HEK293 (cell line): ENCODE data around the gene HHIP.
"Not testable (repeated sequence)": the region's sequence is repeated elsewhere in the genome, so short reads cannot be mapped to it uniquely, and the experiment has no call there.

Experiments used
- CTCF ChIA-PET: fragments of 350-600 bp; formaldehyde crosslinking; extraction: SDS; loops from one replicate; lab custom pipeline; 2021; ENCODE audit warnings: antibody characterized with exemption; lab: Yijun Ruan, JAX
- POLR2A ChIA-PET: fragments of 300-600 bp; formaldehyde crosslinking; extraction: SDS; loops from one replicate; lab custom pipeline; 2020; ENCODE audit warnings: antibody characterized with exemption, inconsistent platforms; lab: Yijun Ruan, JAX
- H3K27ac ChIP-seq: fragments of 200-500 bp; sonication (Bioruptor generic); 2 replicates; pipeline ENCODE4 v1.5.1; 2014; ENCODE audit warnings: low read depth, low read length, control low read depth, inconsistent platforms; ENCODE audit errors: extremely low read depth
- H3K36me3 ChIP-seq, 2 experiments: fragments of 200-500 bp in 1 of 2; sonication (Bioruptor generic) in 1 of 2; 1 replicate in 1 of 2; 2 replicates in 1 of 2; pipeline ENCODE4 v1.5.1; 2014 to 2017; ENCODE audit warnings: inconsistent platforms in 2 of 2, low read length in 2 of 2; ENCODE audit not compliant: control insufficient read depth in 2 of 2, insufficient read depth in 1 of 2
- H3K4me1 ChIP-seq: fragments of 200-500 bp; sonication (Bioruptor generic); 2 replicates; pipeline ENCODE4 v1.5.1; 2014; ENCODE audit warnings: mild to moderate bottlenecking, low read length, inconsistent platforms; ENCODE audit not compliant: control insufficient read depth, insufficient read depth
- H3K4me3 ChIP-seq: 2 replicates; pipeline ENCODE4 v1.5.1; 2011; ENCODE audit warnings: low read depth, mild to moderate bottlenecking, control low read depth, low read length, moderate library complexity
- H3K9me3 ChIP-seq: fragments of 200-500 bp; sonication (Bioruptor generic); 2 replicates; pipeline ENCODE4 v1.5.1; 2014; ENCODE audit warnings: low read depth, low read length, inconsistent platforms; ENCODE audit not compliant: control insufficient read depth, insufficient read depth
- CTCF ChIP-seq: fragments of 450-650 bp; formaldehyde crosslinking; IDR thresholded peaks from 2 replicates; pipeline ENCODE4 v1.5.1; 2016; ENCODE audit warnings: missing biosample characterization, missing genetic modification characterization
- ZBTB7A ChIP-seq: fragments of 450-650 bp; formaldehyde crosslinking; IDR thresholded peaks from 2 replicates; pipeline ENCODE4 v1.5.1; 2016; ENCODE audit warnings: low read depth, missing biosample characterization, missing genetic modification characterization
- ZNF112 ChIP-seq: fragments of 450-650 bp; formaldehyde crosslinking; IDR thresholded peaks from 2 replicates; pipeline ENCODE4 v1.5.0; 2017; ENCODE audit warnings: missing biosample characterization, missing genetic modification characterization
- ZNF202 ChIP-seq: fragments of 450-650 bp; formaldehyde crosslinking; IDR thresholded peaks from 2 replicates; pipeline ENCODE4 v1.5.1; 2016; ENCODE audit warnings: missing biosample characterization, missing genetic modification characterization, borderline replicate concordance
- ZNF223 ChIP-seq: fragments of 450-650 bp; formaldehyde crosslinking; IDR thresholded peaks from 2 replicates; pipeline ENCODE4 v1.5.1; 2016; ENCODE audit warnings: missing biosample characterization, missing genetic modification characterization
- ZNF311 ChIP-seq: fragments of 450-650 bp; formaldehyde crosslinking; IDR thresholded peaks from 2 replicates; pipeline ENCODE4 v1.5.1; 2017; ENCODE audit warnings: missing biosample characterization, missing genetic modification characterization, borderline replicate concordance
- ZNF341 ChIP-seq: fragments of 450-650 bp; formaldehyde crosslinking; IDR thresholded peaks from 2 replicates; pipeline ENCODE4; 2016; ENCODE audit warnings: low read depth, missing biosample characterization, missing genetic modification characterization
- ZNF416 ChIP-seq: fragments of 450-650 bp; formaldehyde crosslinking; IDR thresholded peaks from 2 replicates; pipeline ENCODE4 v1.5.1; 2016; ENCODE audit warnings: missing biosample characterization, missing genetic modification characterization
- ZNF544 ChIP-seq: fragments of 450-650 bp; formaldehyde crosslinking; IDR thresholded peaks from 2 replicates; pipeline ENCODE4 v1.5.0; 2017; ENCODE audit warnings: missing biosample characterization, missing genetic modification characterization
- ZNF548 ChIP-seq: fragments of 450-650 bp; formaldehyde crosslinking; IDR thresholded peaks from 2 replicates; pipeline ENCODE4 v1.5.1; 2016; ENCODE audit warnings: missing biosample characterization, missing genetic modification characterization
- ZNF561 ChIP-seq: fragments of 450-650 bp; IDR thresholded peaks from 2 replicates; pipeline ENCODE4 v1.5.1; 2018; ENCODE audit warnings: missing biosample characterization, missing genetic modification characterization, borderline replicate concordance
- ZNF600 ChIP-seq: fragments of 450-650 bp; formaldehyde crosslinking; IDR thresholded peaks from 2 replicates; pipeline ENCODE4 v1.5.1; 2016; ENCODE audit warnings: missing biosample characterization, missing genetic modification characterization
- ZNF660 ChIP-seq: fragments of 450-650 bp; IDR thresholded peaks from 2 replicates; pipeline ENCODE4 v1.5.1; 2018; ENCODE audit warnings: missing biosample characterization, mild to moderate bottlenecking, missing genetic modification characterization
- ZNF777 ChIP-seq: fragments of 450-650 bp; formaldehyde crosslinking; IDR thresholded peaks from 2 replicates; pipeline ENCODE4 v1.5.1; 2017; ENCODE audit warnings: missing biosample characterization, missing genetic modification characterization, borderline replicate concordance
- ZNF791 ChIP-seq: fragments of 450-650 bp; formaldehyde crosslinking; IDR thresholded peaks from 2 replicates; pipeline ENCODE4 v1.5.1; 2016; ENCODE audit warnings: missing biosample characterization, missing genetic modification characterization
- ZSCAN23 ChIP-seq: fragments of 450-650 bp; formaldehyde crosslinking; IDR thresholded peaks from 2 replicates; pipeline ENCODE4 v1.5.1; 2016; ENCODE audit warnings: missing biosample characterization, missing genetic modification characterization
- TF ChIP-seq, protein P1 (sequence below): fragments of 450-650 bp; formaldehyde crosslinking; IDR thresholded peaks from 2 replicates; pipeline ENCODE4 v1.5.1; 2016; ENCODE audit warnings: missing biosample characterization, missing genetic modification characterization, borderline replicate concordance

Gene HHIP

DNA sequence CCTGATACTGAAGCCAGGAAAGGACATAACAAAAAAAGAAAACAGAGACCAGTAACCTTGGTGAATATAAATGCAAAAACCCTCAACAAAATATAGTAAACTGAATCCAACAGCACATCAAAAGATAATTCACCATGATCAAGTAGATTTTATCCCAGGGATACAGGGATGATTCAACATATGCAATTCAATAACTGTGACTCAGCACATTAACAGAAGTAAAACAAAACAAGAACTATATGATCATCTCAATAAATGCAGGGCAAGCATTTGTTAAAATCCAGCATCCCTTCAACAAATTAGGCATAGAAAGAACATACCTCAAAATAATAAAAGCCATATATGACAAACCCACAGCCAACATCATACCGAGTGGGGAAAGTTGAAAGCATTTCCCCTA is 112.0 kb downstream of the HHIP start:
- H3K27ac ChIP-seq = no peak overlapping the region
- H3K4me3 ChIP-seq = no peak overlapping the region
- TF ChIP-seq ZNF311 (tag by site-specific recombination) (no peak), CTCF (tag by site-specific recombination) (no peak), ZNF777 (tag by site-specific recombination) (no peak)
- TF ChIP-seq, all 188 proteins: peak for 0
- H3K36me3 ChIP-seq = no peaks in the 10 kb centered on the region
- H3K4me1 ChIP-seq = no peaks in the 10 kb centered on the region
- CTCF ChIA-PET = no interaction called here
- no peaks in the 10 kb centered on the region for H3K9me3 ChIP-seq
- POLR2A ChIA-PET = no interaction called here

- POLR2A ChIA-PET, H3K9me3 ChIP-seq, H3K36me3 ChIP-seq, H3K4me3 ChIP-seq, H3K4me1 ChIP-seq, H3K27ac ChIP-seq, CTCF ChIA-PET: not testable (repeated sequence)
These were observed 122.9 kb downstream of the HHIP start for GRCh38 chr4:144768809-144769208.

DNA sequence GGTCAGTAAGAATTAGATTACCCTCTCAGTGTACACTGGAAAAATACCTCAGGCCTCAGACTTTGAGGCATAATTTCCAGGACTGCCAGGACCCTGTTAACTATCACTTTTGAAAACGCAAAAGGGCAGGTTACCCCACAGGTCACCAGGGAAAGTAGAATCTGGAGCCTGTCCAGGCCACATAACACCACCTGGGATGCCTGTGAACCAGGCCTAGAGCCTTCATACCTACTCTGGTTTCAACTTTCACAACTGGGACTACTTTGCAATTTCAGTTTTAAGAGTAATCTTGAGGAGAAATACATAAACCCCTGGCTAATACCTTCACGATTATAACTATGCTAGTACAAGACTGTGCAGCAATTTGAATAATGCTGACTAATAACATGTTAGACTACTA is 132.4 kb downstream of the HHIP start:
- no peak overlapping the region for H3K4me3 ChIP-seq
- H3K27ac ChIP-seq = no peak overlapping the region
- no peak for TF ChIP-seq ZNF548 (tag by site-specific recombination)
- TF ChIP-seq ZNF660 (tag by site-specific recombination) = no peak
- TF ChIP-seq ZNF544 (tag by site-specific recombination) = no peak
- TF ChIP-seq ZSCAN23 (tag by site-specific recombination) = no peak
- TF ChIP-seq, protein P1, sequence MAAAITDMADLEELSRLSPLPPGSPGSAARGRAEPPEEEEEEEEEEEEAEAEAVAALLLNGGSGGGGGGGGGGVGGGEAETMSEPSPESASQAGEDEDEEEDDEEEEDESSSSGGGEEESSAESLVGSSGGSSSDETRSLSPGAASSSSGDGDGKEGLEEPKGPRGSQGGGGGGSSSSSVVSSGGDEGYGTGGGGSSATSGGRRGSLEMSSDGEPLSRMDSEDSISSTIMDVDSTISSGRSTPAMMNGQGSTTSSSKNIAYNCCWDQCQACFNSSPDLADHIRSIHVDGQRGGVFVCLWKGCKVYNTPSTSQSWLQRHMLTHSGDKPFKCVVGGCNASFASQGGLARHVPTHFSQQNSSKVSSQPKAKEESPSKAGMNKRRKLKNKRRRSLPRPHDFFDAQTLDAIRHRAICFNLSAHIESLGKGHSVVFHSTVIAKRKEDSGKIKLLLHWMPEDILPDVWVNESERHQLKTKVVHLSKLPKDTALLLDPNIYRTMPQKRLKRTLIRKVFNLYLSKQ (tag by site-specific recombination) = no peak
- no peak for TF ChIP-seq ZNF600
- TF ChIP-seq ZNF202 (tag by site-specific recombination) = no peak
- no peak for TF ChIP-seq ZNF561 (tag by site-specific recombination)
- ChIA-PET CTCF (no interaction called here), POLR2A (no interaction called here)
- no peaks in the 10 kb centered on the region for H3K9me3 ChIP-seq
- H3K4me1 ChIP-seq = no peaks in the 10 kb centered on the region
- no peaks in the 10 kb centered on the region for H3K36me3 ChIP-seq

GRCh38 chr4:144782345-144782744 is 136.4 kb downstream of the HHIP start:
- no peak overlapping the region for H3K27ac ChIP-seq
- H3K4me1 ChIP-seq = no peaks in the 10 kb centered on the region
- ChIA-PET CTCF (no interaction called here), POLR2A (no interaction called here)
- no peaks in the 10 kb centered on the region for H3K36me3 ChIP-seq
- H3K9me3 ChIP-seq = no peaks in the 10 kb centered on the region
- no peak overlapping the region for H3K4me3 ChIP-seq
- no peak for TF ChIP-seq ZNF341 (tag by site-specific recombination)
- no peak for TF ChIP-seq ZNF112 (tag by site-specific recombination)
- TF ChIP-seq ZNF416 = no peak
- no peak for TF ChIP-seq ZNF223 (tag by site-specific recombination)
- no peak for TF ChIP-seq ZBTB7A (tag by site-specific recombination)
- no peak for TF ChIP-seq ZNF791
